ENCODE results near the gene CCDC185.

CCDC185 gene

DNA sequence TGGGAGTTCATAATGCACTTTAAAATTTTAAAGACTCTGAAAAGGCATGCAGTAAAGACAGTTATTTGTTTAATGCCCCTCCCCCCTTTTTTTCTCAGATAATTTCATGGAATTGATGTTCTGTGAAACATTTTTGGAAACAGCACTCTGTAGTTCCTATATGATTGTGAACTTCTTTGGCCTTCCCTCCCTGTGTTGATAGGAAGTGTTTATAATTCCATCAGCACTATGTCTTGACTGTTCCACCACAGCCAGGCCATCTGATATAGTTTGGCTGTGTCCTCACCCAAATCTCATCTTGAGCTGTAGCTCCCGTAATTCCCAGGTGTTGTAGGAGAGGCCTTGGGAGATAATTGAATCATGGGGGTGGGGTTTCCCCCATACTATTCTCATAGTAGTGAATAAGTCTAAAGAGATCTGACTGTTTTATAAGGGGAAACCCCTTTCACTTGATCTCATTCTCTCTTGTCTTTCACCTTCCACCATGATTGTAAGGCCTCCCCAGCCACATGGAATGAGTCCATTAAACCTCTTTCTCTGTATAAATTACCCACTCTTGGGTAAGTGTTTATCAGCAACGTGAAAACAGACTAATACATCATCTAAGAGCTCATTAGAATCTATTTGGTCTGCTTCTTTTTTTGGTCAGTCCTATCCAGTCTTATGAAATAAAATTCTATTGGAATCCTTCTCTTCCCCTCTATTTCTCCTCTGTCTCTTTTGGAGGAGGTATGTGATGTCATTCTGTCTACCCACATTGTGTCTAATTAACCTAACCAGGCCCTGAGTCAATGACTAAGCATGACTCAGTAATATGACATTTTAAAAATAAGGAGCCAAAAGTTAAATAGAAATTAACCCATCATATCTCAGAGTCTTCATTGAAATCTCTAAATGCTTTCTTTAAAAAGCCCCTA lies 8.9 kb downstream of the CCDC185 start:
- H3K27ac ChIP-seq (ENCODE audit: low read length) = no peak overlapping the region
- H3K4me3 ChIP-seq (ENCODE audit: low read length) = no peak overlapping the region
- no peak overlapping the region for H3K9ac ChIP-seq (ENCODE audit: low read length)

DNA sequence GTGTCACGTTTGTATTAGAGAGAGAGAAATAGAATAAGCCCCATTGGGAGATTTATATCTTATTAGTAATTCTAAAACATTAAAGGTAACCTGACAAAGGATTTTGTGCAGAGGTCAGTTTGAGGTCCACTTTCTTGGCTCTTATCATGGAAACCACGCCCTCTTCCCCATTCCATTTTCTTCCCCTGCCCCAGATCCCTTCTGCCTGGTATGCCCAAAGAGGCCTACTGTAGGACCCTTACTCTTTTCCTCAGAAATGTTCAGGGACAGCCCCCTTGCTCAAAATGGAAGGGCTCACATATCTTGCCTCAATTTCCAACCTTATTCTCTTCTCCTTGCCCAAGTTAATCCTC lies 9.6 kb downstream of the CCDC185 start:
- H3K27ac ChIP-seq (ENCODE audit: low read length) = no peak overlapping the region
- no peaks in the 10 kb centered on the region for H3K4me1 ChIP-seq (ENCODE audit: control insufficient read depth, low read depth, low read length)
- no peaks in the 10 kb centered on the region for H3K9me3 ChIP-seq (ENCODE audit: control insufficient read depth, low read depth, low read length)
- no peaks in the 10 kb centered on the region for H3K27me3 ChIP-seq (ENCODE audit: control insufficient read depth, insufficient read depth, low read length)
- no peak overlapping the region for H3K9ac ChIP-seq (ENCODE audit: low read length)
- no peaks in the 10 kb centered on the region for H3K36me3 ChIP-seq (ENCODE audit: control insufficient read depth, low read depth, low read length)
- H3K4me3 ChIP-seq (ENCODE audit: low read length) = no peak overlapping the region

More for the DNA sequence above, 8.9 kb downstream of the CCDC185 start:
- no peaks in the 10 kb centered on the region for H3K9me3 ChIP-seq (ENCODE audit: control insufficient read depth, low read depth, low read length)
- no peaks in the 10 kb centered on the region for H3K36me3 ChIP-seq (ENCODE audit: control insufficient read depth, low read depth, low read length)
- no peaks in the 10 kb centered on the region for H3K4me1 ChIP-seq (ENCODE audit: control insufficient read depth, low read depth, low read length)
- H3K27me3 ChIP-seq (ENCODE audit: control insufficient read depth, insufficient read depth, low read length) = no peaks in the 10 kb centered on the region

- Histone ChIP-seq H3K36me3 (ENCODE audit: control insufficient read depth, low read depth, low read length) (no peaks in the 10 kb centered on the region), H3K9ac (ENCODE audit: low read length) (no peak overlapping the region), H3K27me3 (ENCODE audit: control insufficient read depth, insufficient read depth, low read length) (no peaks in the 10 kb centered on the region), H3K4me1 (ENCODE audit: control insufficient read depth, low read depth, low read length) (no peaks in the 10 kb centered on the region), H3K27ac (ENCODE audit: low read length) (no peak overlapping the region), H3K4me3 (ENCODE audit: low read length) (no peak overlapping the region), H3K9me3 (ENCODE audit: control insufficient read depth, low read depth, low read length) (no peaks in the 10 kb centered on the region)
Observed at GRCh38 chr1:223403184-223403815, 10.1 kb downstream of the CCDC185 start.

DNA sequence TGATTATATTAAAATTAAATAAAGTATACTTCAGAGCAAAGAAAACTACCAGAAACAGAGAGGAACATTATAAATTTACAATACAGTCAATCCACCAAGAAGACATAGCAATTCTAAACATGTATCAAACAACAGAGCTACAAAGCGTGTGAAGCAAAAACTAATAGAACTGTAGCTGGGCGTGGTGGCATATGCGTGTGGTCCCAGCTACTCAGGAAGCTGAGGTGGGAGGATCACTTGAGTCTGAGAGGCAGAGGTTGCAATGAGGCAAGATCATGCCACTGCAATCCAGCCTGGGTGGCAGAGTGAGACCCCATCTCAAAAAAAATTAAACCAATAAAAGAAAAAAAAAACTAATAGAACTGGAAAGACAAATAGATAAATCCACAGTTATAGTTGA lies 12.3 kb downstream of the CCDC185 start:
- Histone ChIP-seq H3K9me3 (ENCODE audit: control insufficient read depth, low read depth, low read length) (no peaks in the 10 kb centered on the region), H3K27ac (ENCODE audit: low read length) (no peak overlapping the region), H3K9ac (ENCODE audit: low read length) (no peak overlapping the region), H3K27me3 (ENCODE audit: control insufficient read depth, insufficient read depth, low read length) (no peaks in the 10 kb centered on the region), H3K4me3 (ENCODE audit: low read length) (no peak overlapping the region), H3K4me1 (ENCODE audit: control insufficient read depth, low read depth, low read length) (no peaks in the 10 kb centered on the region), H3K36me3 (ENCODE audit: control insufficient read depth, low read depth, low read length) (no peaks in the 10 kb centered on the region)

DNA sequence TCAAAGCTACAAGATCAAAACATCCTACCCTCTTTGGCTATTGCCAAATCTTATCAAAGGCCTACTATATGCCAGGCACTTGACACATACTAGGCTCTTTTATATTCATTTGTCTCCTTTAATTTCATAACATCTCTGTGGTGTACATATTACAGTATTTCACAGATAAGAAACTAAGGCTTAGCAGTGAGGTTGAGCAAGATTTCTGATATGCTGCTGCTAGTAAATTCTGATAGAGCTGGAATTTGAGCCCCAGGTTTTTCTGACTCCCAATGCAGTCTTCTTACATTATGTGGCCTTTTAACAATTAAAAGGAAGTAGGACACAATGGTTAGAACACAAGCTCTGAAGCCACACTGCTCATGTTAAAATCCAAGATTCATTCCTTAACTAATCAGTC lies 16.8 kb downstream of the CCDC185 start:
- no peaks in the 10 kb centered on the region for H3K27me3 ChIP-seq (ENCODE audit: control insufficient read depth, insufficient read depth, low read length)
- no peak overlapping the region for H3K27ac ChIP-seq (ENCODE audit: low read length)

DNA sequence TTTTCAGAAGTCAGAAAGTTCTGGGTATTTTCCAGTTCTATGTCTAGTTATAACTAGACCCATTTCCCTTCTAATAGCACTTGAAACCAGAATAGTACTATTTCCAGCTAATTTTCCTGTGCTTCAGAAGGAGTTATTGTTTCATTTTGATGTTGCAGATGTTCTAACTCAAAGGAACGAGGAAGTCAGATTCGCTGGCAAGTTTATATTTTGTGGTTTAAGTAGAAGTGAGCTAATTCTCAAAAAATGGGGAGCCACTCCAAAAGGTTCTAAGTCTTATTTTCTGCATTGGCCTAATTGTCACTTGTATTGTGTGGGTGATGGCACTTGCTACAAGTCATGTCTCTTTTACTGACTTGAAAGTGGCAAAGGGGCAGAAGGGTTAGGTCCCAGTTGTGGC lies 18.1 kb downstream of the CCDC185 start:
- Histone ChIP-seq H3K36me3 (ENCODE audit: control insufficient read depth, low read depth, low read length) (no peaks in the 10 kb centered on the region), H3K9me3 (ENCODE audit: control insufficient read depth, low read depth, low read length) (no peaks in the 10 kb centered on the region), H3K4me3 (ENCODE audit: low read length) (no peak overlapping the region), H3K27ac (ENCODE audit: low read length) (no peak overlapping the region), H3K4me1 (ENCODE audit: control insufficient read depth, low read depth, low read length) (no peaks in the 10 kb centered on the region), H3K27me3 (ENCODE audit: control insufficient read depth, insufficient read depth, low read length) (no peaks in the 10 kb centered on the region), H3K9ac (ENCODE audit: low read length) (no peak overlapping the region)

More for the DNA sequence above, 16.8 kb downstream of the CCDC185 start:
- Histone ChIP-seq H3K36me3 (ENCODE audit: control insufficient read depth, low read depth, low read length) (no peaks in the 10 kb centered on the region), H3K9me3 (ENCODE audit: control insufficient read depth, low read depth, low read length) (no peaks in the 10 kb centered on the region), H3K4me3 (ENCODE audit: low read length) (no peak overlapping the region), H3K4me1 (ENCODE audit: control insufficient read depth, low read depth, low read length) (no peaks in the 10 kb centered on the region), H3K9ac (ENCODE audit: low read length) (no peak overlapping the region)

DNA sequence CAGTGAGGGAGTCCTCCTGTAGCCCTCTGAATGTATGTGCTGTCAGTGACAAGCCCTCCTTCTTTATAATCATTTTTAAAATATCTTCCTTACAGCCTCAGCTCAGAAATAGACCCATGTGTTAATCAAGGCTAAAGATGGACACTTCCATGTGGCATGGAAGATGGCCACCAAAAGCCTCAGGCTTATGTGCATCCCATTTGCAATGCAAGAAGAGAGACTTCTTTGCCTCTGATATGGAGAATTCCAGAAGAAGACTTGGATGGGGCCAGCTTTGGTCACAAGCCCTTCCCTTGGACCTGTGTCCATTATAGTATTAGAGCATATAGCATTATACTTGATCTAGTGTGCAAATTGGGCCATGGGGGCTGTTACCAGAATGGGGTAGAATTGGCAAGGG lies 18.5 kb downstream of the CCDC185 start:
- Histone ChIP-seq H3K27ac (ENCODE audit: low read length) (no peak overlapping the region), H3K27me3 (ENCODE audit: control insufficient read depth, insufficient read depth, low read length) (no peaks in the 10 kb centered on the region), H3K4me3 (ENCODE audit: low read length) (no peak overlapping the region), H3K9ac (ENCODE audit: low read length) (no peak overlapping the region), H3K36me3 (ENCODE audit: control insufficient read depth, low read depth, low read length) (no peaks in the 10 kb centered on the region), H3K9me3 (ENCODE audit: control insufficient read depth, low read depth, low read length) (no peaks in the 10 kb centered on the region), H3K4me1 (ENCODE audit: control insufficient read depth, low read depth, low read length) (no peaks in the 10 kb centered on the region)

- Histone ChIP-seq H3K9ac (ENCODE audit: low read length) (no peak overlapping the region), H3K27ac (ENCODE audit: low read length) (no peak overlapping the region), H3K9me3 (ENCODE audit: control insufficient read depth, low read depth, low read length) (no peaks in the 10 kb centered on the region), H3K27me3 (ENCODE audit: control insufficient read depth, insufficient read depth, low read length) (no peaks in the 10 kb centered on the region), H3K4me1 (ENCODE audit: control insufficient read depth, low read depth, low read length) (no peaks in the 10 kb centered on the region), H3K36me3 (ENCODE audit: control insufficient read depth, low read depth, low read length) (no peaks in the 10 kb centered on the region), H3K4me3 (ENCODE audit: low read length) (no peak overlapping the region)
Observed at GRCh38 chr1:223413216-223413615, 20.0 kb downstream of the CCDC185 start.

- no peaks in the 10 kb centered on the region for H3K4me1 ChIP-seq (ENCODE audit: control insufficient read depth, low read depth, low read length)
- H3K27ac ChIP-seq (ENCODE audit: low read length) = no peak overlapping the region
- no peaks in the 10 kb centered on the region for H3K27me3 ChIP-seq (ENCODE audit: control insufficient read depth, insufficient read depth, low read length)
- H3K9ac ChIP-seq (ENCODE audit: low read length) = no peak overlapping the region
- H3K9me3 ChIP-seq (ENCODE audit: control insufficient read depth, low read depth, low read length) = no peaks in the 10 kb centered on the region
- H3K4me3 ChIP-seq (ENCODE audit: low read length) = no peak overlapping the region
- H3K36me3 ChIP-seq (ENCODE audit: control insufficient read depth, low read depth, low read length) = no peaks in the 10 kb centered on the region
Observed at GRCh38 chr1:223417444-223417843, 24.2 kb downstream of the CCDC185 start.

DNA sequence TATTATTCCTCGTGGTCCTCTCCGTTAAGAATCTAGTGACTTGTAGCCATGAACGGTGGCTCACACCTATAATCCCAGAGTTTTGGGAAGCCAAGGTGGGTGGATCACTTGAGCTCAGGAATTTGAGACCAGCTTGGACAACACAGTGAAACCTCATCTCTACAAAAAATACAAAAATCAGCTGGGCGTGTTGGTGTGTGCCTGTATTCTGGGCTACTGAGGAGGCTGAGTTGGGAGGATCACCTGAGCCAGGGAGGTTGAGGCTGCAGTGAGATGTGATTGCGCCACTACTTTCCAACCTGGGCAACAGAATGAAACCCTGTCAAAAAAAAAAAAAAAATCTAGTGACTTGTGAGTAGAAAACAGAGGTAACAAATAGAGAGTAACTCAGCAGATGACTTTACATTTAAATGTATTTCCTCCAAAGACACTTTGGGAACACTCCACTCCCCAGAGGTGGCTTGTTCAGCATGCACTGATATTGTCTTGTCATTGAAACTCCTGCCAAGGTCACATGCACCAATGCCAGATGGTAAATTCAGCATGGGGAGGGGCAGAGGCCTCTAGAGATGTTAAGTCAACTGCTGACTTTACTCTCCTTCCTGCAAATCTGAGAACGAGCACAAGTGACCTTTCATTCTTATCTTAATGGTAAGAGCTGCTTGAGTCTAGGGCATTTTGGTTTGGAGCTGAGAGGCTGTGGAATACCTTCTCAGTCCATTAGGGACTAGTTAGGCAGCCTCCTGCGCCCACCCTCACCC lies 24.9 kb downstream of the CCDC185 start:
- H3K4me3 ChIP-seq (ENCODE audit: low read length) = no peak overlapping the region
- no peak overlapping the region for H3K27ac ChIP-seq (ENCODE audit: low read length)
- no peaks in the 10 kb centered on the region for H3K4me1 ChIP-seq (ENCODE audit: control insufficient read depth, low read depth, low read length)
- no peaks in the 10 kb centered on the region for H3K27me3 ChIP-seq (ENCODE audit: control insufficient read depth, insufficient read depth, low read length)
- H3K9ac ChIP-seq (ENCODE audit: low read length) = no peak overlapping the region
- H3K36me3 ChIP-seq (ENCODE audit: control insufficient read depth, low read depth, low read length) = no peaks in the 10 kb centered on the region
- H3K9me3 ChIP-seq (ENCODE audit: control insufficient read depth, low read depth, low read length) = no peaks in the 10 kb centered on the region

DNA sequence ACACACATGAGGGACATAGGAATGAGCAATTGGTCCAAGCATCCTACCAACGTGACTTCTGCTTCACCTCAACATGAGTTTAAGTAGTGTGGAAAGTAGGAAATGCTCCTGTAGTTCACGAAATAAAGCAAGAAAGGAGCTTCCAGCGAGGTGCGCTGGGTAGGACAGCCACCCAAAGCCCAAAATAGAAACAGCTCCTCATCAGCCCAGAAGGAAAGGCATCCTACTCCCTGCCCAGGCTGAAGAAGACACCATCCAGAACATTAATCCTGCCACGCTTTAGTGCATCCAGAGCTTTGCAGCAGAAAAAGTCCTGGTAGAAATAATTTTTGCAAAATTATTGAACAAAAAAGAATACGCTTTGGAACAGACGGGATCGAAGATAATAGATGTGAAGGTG lies 25.9 kb downstream of the CCDC185 start:
- Histone ChIP-seq H3K9me3 (ENCODE audit: control insufficient read depth, low read depth, low read length) (no peaks in the 10 kb centered on the region), H3K36me3 (ENCODE audit: control insufficient read depth, low read depth, low read length) (no peaks in the 10 kb centered on the region), H3K9ac (ENCODE audit: low read length) (no peak overlapping the region), H3K4me1 (ENCODE audit: control insufficient read depth, low read depth, low read length) (no peaks in the 10 kb centered on the region), H3K27me3 (ENCODE audit: control insufficient read depth, insufficient read depth, low read length) (no peaks in the 10 kb centered on the region), H3K27ac (ENCODE audit: low read length) (no peak overlapping the region), H3K4me3 (ENCODE audit: low read length) (no peak overlapping the region)
